Measurements from ENCODE around the gene PID1.

Gene PID1, protein sequence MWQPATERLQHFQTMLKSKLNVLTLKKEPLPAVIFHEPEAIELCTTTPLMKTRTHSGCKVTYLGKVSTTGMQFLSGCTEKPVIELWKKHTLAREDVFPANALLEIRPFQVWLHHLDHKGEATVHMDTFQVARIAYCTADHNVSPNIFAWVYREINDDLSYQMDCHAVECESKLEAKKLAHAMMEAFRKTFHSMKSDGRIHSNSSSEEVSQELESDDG

DNA sequence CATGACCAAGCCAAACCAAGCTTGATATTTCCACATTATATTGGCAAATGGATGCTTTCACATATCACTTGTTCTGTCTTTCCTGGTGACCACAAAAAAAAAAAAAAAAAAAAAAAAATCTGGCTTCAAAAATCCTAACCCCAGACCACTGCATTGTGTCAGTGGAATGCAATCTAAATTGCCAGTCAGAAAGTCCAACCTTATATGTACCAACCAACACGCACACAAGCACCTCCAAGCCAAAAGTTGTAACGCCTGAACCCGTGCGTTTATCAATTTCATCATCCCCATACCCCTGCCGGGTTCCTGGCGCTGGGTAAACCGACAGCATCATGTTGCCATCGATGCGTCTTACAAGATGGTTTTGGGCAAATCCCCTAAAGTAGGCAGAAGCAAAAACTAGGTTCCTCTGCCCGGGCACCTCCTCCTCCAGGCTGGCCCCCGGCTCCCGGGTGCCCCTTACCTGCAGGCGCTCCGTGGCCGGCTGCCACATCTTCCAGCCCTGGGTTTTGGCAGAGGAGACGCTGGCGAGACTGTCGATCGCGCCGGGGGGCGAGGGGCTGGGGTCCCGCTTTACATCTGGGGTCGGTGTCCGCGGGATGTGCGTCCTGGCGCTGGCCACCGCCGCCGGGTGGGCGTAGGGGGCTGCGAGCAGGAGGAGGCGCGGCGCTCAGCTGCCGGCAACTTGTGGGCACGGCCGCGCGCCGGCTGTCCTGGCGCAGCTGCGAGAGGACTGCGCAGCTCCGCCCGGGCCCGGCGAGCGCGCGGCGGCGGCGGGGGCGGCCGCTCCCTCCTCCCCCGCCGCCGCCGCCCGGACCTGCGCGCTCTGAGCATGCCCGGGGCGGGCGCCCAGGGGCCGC is at the start of gene PID1:
TSS of gene PID1 (minus strand) at position 737 of the 860 bp plus-strand sequence. CDS start at position 493, 244 bp downstream.
- no peak for DNase-seq

DNA sequence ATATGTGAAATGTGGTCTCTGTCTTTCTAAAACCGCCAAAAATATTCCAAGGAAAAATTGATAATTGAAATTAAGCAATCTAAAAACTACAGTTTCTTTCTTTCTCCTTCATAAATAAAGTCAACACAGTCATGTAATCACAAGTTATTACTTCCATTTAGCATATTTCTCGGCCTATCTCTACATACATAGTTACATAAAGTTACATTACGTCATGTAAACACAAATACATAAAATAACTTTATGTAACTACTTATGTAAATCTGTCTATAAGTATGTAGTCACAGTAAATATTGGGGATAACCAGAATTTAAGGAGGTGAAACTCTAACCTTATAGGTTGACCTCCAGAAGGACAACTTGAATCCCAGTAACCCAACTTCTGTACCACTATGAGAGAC is 48.5 kb upstream of the PID1 start:
- DNase-seq: no peak

DNA sequence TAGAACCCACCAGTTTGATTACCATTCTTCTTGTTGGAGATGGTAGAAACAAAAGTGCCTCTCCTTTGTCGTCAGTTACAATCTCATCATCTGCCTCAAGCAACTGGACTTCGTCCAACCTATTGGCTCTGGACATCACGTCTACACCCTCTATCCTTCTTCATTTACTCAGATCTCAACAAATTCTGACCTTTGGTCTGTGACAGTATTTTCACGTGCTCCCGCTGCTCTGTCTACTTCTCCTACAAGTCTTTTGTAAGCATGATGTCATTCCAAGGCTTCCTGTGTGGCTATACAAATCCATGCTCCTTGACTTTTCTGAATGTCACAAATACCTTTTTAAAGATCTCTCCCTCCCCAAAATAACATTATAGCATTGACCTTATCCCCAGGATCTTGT is 43.0 kb upstream of the PID1 start:
- no peak for DNase-seq

GRCh38 chr2:229313591-229313990 is 42.5 kb upstream of the PID1 start:
- DNase-seq: no peak

DNA sequence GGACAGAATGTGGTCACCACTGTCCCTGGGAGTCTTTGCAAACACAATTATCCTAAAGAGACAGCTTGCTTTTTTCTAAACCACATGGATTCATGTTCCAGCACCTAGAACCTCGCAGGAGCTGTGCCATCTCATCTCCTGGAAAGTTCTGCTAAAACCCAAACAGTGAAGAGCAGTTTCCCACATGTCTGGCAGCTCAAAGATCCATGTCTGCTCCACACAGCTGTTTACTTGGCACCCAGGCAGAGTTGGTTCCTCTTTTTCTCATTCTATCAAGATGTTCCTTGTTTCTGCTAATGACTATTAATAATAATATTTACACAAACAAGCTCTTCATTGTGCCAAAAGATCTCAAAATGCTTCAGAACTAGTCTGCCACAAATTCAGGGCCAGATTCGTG is 30.1 kb upstream of the PID1 start:
- DNase-seq: no peak

- no peak for DNase-seq
Observed at GRCh38 chr2:229300790-229301189, 29.7 kb upstream of the PID1 start.

- DNase-seq: no peak
Observed at GRCh38 chr2:229300371-229300770, 29.3 kb upstream of the PID1 start.

DNA sequence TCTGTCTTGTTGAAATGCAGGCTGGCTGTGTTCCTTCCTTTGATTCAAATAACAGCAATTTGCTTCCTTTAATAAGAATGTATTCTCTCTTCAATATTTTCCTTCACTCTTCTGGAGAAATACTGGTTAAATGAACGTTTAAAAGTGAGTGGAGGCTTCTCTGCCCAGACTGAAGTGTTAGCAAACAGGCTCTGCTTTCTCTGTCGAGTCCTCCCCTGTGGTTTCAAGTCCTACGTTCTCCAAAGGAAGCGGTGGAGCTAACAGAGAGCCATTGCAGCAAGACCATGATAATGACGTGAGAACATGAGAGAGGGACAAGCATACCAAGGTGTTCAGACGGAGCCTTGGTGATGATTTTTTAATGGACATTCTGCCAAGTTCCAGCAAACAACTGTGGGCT is 26.2 kb upstream of the PID1 start:
- DNase-seq: no peak

- no peak for DNase-seq
Observed at GRCh38 chr2:229296536-229296935, 25.4 kb upstream of the PID1 start.

DNA sequence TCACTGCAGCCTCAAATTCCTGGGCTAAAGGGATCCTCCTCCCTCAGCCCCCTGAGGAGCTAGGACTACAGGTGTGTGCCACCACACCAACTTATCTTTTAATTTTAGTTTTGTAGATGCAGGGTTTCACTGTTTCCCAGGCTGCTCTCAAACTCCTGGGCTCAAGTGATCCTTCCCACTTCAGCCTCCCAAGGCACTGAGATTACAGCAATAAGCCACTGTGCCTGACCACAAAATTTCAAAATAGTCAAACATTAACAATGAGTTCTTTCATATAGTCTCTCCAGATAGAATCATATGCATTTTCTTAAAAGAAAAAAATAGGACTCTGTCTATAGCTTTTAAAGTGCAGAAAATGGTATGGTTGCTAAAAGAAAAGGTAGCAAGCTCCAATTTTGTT is 24.9 kb upstream of the PID1 start:
- DNase-seq: no peak

GRCh38 chr2:229287823-229288222 is 16.7 kb upstream of the PID1 start:
- no peak for DNase-seq

- DNase-seq: no peak
Observed at GRCh38 chr2:229282758-229283546, 11.9 kb upstream of the PID1 start.

DNA sequence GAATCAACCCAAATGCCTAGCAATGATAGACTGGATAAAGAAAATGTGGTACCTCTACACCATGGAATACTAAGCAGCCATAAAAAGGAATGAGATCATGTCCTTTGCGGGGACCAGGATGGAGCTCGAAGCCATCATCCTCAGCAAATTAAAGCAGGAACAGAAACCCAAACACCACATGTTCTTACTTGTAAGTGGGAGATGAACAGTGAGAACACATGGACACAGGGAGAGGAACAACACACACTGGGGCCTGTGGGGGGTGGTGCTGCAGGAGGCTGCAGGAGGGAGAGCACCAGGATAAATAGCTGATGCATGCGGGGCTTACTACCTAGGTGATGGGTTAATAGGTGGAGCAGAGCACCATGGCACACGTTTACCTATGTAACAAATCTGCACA is 8.4 kb upstream of the PID1 start:
- no peak for DNase-seq

GRCh38 chr2:229275506-229275905 is 4.4 kb upstream of the PID1 start:
- DNase-seq: no peak

- peak; percentile 17 for DNase-seq
Observed at GRCh38 chr2:229273723-229274338, 2.7 kb upstream of the PID1 start.

DNA sequence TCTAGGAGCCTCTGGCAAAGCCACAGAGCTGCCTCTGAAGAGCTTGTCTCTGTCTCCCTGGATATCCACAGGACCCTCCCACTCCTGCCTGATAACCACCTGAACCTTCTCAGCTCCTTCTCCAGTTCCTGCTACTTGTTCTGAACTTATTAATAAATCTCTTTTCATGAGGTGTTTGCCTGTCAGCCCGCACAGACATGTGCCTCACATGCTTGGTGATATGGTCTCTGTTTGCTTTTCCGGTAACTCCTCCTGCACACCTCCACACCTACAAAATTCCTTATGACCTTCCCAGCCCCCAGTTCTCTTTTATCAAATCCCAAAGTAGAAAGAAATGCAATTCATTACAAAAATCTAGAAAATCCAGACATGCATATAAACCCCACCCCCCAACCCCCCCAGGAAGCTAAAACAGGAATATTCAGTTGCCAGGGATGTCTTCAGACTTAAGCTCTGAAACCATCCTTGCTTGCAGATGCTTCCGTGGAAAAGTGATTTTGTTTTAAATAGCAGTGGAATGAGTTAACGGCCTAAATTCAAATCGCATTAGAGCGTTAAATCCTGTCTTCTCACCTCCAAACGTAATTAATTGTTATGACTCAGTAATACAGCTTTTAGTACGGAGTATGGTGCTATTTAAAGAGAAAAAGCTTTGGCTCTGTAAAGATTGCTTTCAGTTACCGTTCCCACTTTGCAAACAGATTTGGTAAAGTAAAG is 2.1 kb upstream of the PID1 start:
- no peak for DNase-seq

- no peak for DNase-seq
Observed at GRCh38 chr2:229269941-229270340, 1.1 kb downstream of the PID1 start.

- DNase-seq: no peak
Observed at GRCh38 chr2:229269146-229269545, 1.9 kb downstream of the PID1 start.

GRCh38 chr2:229268626-229269025 is 2.5 kb downstream of the PID1 start:
- DNase-seq: no peak

- DNase-seq: no peak
Observed at GRCh38 chr2:229267080-229267479, 4.0 kb downstream of the PID1 start.

GRCh38 chr2:229265727-229266126 is 5.4 kb downstream of the PID1 start:
- DNase-seq: no peak

GRCh38 chr2:229261599-229261998 is 9.5 kb downstream of the PID1 start:
- DNase-seq: no peak

GRCh38 chr2:229261076-229261475 is 10.0 kb downstream of the PID1 start:
- no peak for DNase-seq
